ENCODE results near the gene TRIM40.

DNA sequence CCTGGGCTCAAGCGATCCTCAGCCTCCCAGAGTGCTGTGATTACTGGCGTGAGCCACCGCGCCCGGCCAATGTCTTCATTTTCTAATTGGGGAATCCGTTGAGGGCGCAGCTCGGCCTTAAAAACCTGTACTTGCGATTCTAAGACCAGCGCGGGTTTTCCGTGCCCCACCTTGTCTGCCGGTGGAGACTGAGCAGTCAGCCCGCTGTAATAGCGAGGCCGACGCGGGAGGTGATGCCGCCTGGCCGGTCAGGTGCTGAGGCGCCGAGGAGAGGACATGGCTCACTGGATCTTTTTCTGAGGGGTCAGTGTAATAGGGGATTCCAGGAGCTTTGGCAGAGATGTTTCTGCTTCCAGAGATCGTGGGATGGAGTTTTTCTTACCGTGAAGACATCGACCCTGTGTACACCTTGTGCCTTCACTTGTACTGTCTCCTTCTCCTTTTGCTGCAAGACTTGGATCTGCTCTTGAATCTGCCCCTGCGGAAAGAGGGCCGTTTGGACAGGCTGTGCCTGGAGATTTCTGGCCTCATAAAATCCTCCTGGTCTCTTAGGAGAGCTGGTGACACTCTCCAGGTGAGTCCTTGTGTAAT lies 24.6 kb upstream of the TRIM40 start:
- TF ChIP-seq, protein P1, sequence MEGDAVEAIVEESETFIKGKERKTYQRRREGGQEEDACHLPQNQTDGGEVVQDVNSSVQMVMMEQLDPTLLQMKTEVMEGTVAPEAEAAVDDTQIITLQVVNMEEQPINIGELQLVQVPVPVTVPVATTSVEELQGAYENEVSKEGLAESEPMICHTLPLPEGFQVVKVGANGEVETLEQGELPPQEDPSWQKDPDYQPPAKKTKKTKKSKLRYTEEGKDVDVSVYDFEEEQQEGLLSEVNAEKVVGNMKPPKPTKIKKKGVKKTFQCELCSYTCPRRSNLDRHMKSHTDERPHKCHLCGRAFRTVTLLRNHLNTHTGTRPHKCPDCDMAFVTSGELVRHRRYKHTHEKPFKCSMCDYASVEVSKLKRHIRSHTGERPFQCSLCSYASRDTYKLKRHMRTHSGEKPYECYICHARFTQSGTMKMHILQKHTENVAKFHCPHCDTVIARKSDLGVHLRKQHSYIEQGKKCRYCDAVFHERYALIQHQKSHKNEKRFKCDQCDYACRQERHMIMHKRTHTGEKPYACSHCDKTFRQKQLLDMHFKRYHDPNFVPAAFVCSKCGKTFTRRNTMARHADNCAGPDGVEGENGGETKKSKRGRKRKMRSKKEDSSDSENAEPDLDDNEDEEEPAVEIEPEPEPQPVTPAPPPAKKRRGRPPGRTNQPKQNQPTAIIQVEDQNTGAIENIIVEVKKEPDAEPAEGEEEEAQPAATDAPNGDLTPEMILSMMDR (IDR thresholded peaks at IDR 0.05 in 4 of 5, conservative IDR thresholded peaks at IDR 0.05 in 1 of 5), result no peak
- TF ChIP-seq POLR2A (IDR thresholded peaks at IDR 0.05), result no peak
